ENCODE measurements around the gene EIF2B5. TPM values are rescaled to one million over a fixed set of nuclear protein-coding genes. Genes with fewer than 3 reads are reported as not detected.

Gene EIF2B5
- 37.4 and 57.3 TPM in 2 replicates for total RNA-seq

GRCh38 chr3:184135149-184135910, at the start of gene EIF2B5:
Gene EIF2B5 (plus strand): TSS chr3:184135358. CDS start chr3:184135386, 28 bp downstream.

GRCh38 chr3:184096811-184097383, 38.3 kb upstream of the EIF2B5 start, which contains the start of gene HTR3E:
Gene HTR3E (plus strand): TSS chr3:184097064. CDS start chr3:184097530, 466 bp downstream.

GRCh38 chr3:184154885-184155643, 19.9 kb downstream of the EIF2B5 start, which contains the start of gene DVL3:
Gene DVL3 (plus strand): TSS chr3:184155377. CDS start chr3:184155636, 259 bp downstream.

GRCh38 chr3:184174646-184175492, 39.7 kb downstream of the EIF2B5 start, which contains the start of gene AP2M1:
Gene AP2M1 (plus strand): TSS chr3:184174855. CDS start chr3:184176994, 2,139 bp downstream.

GRCh38 chr3:184186184-184186901, 51.2 kb downstream of the EIF2B5 start, which contains the start of gene ABCF3:
Gene ABCF3 (plus strand): TSS chr3:184186199. CDS start chr3:184186208, 9 bp downstream.

Other genes starting within 250 kb of the EIF2B5 start
- 15.4 and 16.5 TPM in 2 replicates for gene ABCC5, start 117.5 kb upstream of the EIF2B5 start, total RNA-seq
- gene HTR3D, start 103.6 kb upstream of the EIF2B5 start, total RNA-seq: not detected in 2 replicates
- gene HTR3C, start 82.3 kb upstream of the EIF2B5 start, total RNA-seq: not detected in 2 replicates
- not detected in 2 replicates for gene HTR3E, start 38.3 kb upstream of the EIF2B5 start, total RNA-seq
- 30.9 and 38.6 TPM in 2 replicates for gene DVL3, start 20.0 kb downstream of the EIF2B5 start, total RNA-seq
- gene AP2M1, start 39.5 kb downstream of the EIF2B5 start, total RNA-seq: 531 and 599 TPM in 2 replicates
- 51.6 and 57.7 TPM in 2 replicates for gene ABCF3, start 50.8 kb downstream of the EIF2B5 start, total RNA-seq
- not detected in 2 replicates for gene VWA5B2, start 94.2 kb downstream of the EIF2B5 start, total RNA-seq
- 31.5 and 33.0 TPM in 2 replicates for gene ALG3, start 113.6 kb downstream of the EIF2B5 start, total RNA-seq
- 1.6 and 2.2 TPM in 2 replicates for gene EEF1AKMT4, start 114.3 kb downstream of the EIF2B5 start, total RNA-seq
- 0.25 and 0.33 TPM in 2 replicates for gene CAMK2N2, start 126.2 kb downstream of the EIF2B5 start, total RNA-seq
- gene ECE2, start 140.7 kb downstream of the EIF2B5 start, total RNA-seq: under 0.01 TPM in 1 of 2 replicates, not detected in the other
- gene PSMD2, start 163.9 kb downstream of the EIF2B5 start, total RNA-seq: 711 and 1,487 TPM in 2 replicates
- gene EIF4G1, start 179.2 kb downstream of the EIF2B5 start, total RNA-seq: 282 and 359 TPM in 2 replicates
- 29.7 and 42.6 TPM in 2 replicates for gene FAM131A, start 202.2 kb downstream of the EIF2B5 start, total RNA-seq
- 2.7 and 4.1 TPM in 2 replicates for gene CLCN2, start 226.2 kb downstream of the EIF2B5 start, total RNA-seq
- gene POLR2H, start 226.4 kb downstream of the EIF2B5 start, total RNA-seq: 108 and 155 TPM in 2 replicates
- gene THPO, start 242.8 kb downstream of the EIF2B5 start, total RNA-seq: 0.25 and 0.66 TPM in 2 replicates
- gene CHRD, start 244.7 kb downstream of the EIF2B5 start, total RNA-seq: 7.4 and 9.3 TPM in 2 replicates

Measured in uterine smooth muscle cell (primary cell).